NCI-H82 (cell line): ENCODE data around the gene OS9.

ENCODE experiments used
- DNase-seq: peaks from one replicate; lab custom pipeline; 2025; lab: John Stamatoyannopoulos, UW

OS9 gene

DNA sequence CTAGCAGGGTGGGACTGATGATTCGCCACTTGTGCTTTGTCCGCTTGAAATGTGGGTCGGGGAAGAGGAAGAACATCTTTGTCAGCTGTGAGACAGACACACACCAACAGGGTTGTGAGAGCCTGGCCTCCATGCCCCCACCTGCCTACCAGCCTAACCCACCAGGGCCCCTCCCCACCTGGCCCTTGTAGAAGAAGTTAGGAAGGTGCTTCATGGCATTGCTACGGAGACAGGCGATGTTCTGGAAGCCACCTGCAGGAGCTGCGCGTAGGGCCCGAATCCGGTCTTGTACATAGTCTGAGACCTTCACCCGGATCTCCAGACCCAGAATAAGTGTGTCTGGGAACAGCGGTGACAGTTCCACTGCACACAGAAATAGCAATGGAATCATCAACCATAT is 75.7 kb downstream of the OS9 start:
- DNase-seq, result no peak

DNA sequence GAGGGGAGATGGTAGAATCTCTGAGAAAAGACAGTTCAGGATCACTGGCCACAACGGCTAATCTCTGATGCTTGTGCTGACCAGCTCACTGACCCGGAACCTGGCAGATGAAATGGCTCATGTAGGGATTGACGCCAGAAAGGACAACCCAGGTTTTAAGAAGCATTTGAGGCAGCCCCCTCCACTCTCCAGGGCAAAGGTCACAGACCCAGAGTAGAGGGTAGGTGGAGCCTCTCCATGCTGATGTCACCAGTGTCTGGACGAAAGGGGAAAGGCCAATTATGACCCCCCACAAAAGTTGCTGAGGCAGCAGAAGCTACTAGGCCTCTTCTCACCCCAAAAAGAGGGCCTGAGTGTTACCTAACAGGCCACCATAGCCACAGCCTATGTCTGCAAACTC is 76.8 kb downstream of the OS9 start:
- no peak for DNase-seq
